ENCODE measurements around the gene RPH3AL.

RPH3AL gene

GRCh38 chr17:311119-311782 is 41.4 kb downstream of the RPH3AL start:
- TF ChIP-seq, protein P1, sequence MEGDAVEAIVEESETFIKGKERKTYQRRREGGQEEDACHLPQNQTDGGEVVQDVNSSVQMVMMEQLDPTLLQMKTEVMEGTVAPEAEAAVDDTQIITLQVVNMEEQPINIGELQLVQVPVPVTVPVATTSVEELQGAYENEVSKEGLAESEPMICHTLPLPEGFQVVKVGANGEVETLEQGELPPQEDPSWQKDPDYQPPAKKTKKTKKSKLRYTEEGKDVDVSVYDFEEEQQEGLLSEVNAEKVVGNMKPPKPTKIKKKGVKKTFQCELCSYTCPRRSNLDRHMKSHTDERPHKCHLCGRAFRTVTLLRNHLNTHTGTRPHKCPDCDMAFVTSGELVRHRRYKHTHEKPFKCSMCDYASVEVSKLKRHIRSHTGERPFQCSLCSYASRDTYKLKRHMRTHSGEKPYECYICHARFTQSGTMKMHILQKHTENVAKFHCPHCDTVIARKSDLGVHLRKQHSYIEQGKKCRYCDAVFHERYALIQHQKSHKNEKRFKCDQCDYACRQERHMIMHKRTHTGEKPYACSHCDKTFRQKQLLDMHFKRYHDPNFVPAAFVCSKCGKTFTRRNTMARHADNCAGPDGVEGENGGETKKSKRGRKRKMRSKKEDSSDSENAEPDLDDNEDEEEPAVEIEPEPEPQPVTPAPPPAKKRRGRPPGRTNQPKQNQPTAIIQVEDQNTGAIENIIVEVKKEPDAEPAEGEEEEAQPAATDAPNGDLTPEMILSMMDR (IDR thresholded peaks at IDR 0.05; ENCODE audit: extremely low read depth, insufficient read depth, missing control alignments): no peak
- no peak for DNase-seq (ENCODE audit: low spot score)
- in situ Hi-C loops (cut with MboI; ENCODE audit: low pct_unique_long_range_greater_than_20kb, low sequenced_read_pairs, unreplicated experiment): no loop called here

GRCh38 chr17:310111-311010 is 42.2 kb downstream of the RPH3AL start:
- TF ChIP-seq, protein P1 (IDR thresholded peaks at IDR 0.05; ENCODE audit: extremely low read depth, insufficient read depth, missing control alignments): no peak
- no peak for DNase-seq (ENCODE audit: low spot score)
- in situ Hi-C loops (cut with MboI; ENCODE audit: low pct_unique_long_range_greater_than_20kb, low sequenced_read_pairs, unreplicated experiment): no loop called here

- DNase-seq (ENCODE audit: low spot score): no peak
- TF ChIP-seq, protein P1 (IDR thresholded peaks at IDR 0.05; ENCODE audit: extremely low read depth, insufficient read depth, missing control alignments): peak; percentile 13
- in situ Hi-C loops (cut with MboI; ENCODE audit: low pct_unique_long_range_greater_than_20kb, low sequenced_read_pairs, unreplicated experiment): no loop called here
These were observed 43.2 kb downstream of the RPH3AL start for GRCh38 chr17:309361-309888.

- in situ Hi-C loops (cut with MboI; ENCODE audit: low pct_unique_long_range_greater_than_20kb, low sequenced_read_pairs, unreplicated experiment): no loop called here
- no peak for DNase-seq (ENCODE audit: low spot score)
- TF ChIP-seq, protein P1 (IDR thresholded peaks at IDR 0.05; ENCODE audit: extremely low read depth, insufficient read depth, missing control alignments): no peak
These were observed 44.7 kb downstream of the RPH3AL start for GRCh38 chr17:307741-308507.

DNA sequence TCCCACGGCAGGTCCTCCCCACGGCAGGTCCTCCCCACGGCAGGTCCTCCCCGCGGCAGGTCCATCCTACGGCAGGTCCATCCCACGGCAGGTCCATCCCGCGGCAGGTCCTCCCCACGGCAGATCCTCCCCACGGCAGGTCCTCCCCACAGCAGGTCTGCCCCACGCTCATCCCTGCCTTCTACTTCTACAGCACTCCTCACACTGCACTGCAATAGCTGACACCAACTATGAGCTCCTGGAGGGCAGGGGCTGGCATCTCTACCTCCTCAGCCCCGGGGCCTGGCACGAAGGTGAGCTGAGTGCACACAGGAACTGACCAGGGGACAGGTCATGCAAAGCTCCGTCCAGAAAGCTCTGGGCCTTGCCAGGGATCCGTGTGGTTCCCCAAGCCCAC is 45.3 kb downstream of the RPH3AL start:
- in situ Hi-C loops (cut with MboI; ENCODE audit: low pct_unique_long_range_greater_than_20kb, low sequenced_read_pairs, unreplicated experiment): no loop called here
- TF ChIP-seq, protein P1 (IDR thresholded peaks at IDR 0.05; ENCODE audit: extremely low read depth, insufficient read depth, missing control alignments): no peak
- DNase-seq (ENCODE audit: low spot score): no peak

Measured in GM13977 (cell line).